CD4-positive, alpha-beta T cell treated with Interleukin-15 for 4 hours (primary cell): ENCODE results near the gene DCTPP1.

ENCODE experiments used
- DNase-seq: peaks from one replicate; pipeline ENCODE4 v3.0.0-alpha.2; 2020; ENCODE audit warnings: low spot score

The DCTPP1 gene

DNA sequence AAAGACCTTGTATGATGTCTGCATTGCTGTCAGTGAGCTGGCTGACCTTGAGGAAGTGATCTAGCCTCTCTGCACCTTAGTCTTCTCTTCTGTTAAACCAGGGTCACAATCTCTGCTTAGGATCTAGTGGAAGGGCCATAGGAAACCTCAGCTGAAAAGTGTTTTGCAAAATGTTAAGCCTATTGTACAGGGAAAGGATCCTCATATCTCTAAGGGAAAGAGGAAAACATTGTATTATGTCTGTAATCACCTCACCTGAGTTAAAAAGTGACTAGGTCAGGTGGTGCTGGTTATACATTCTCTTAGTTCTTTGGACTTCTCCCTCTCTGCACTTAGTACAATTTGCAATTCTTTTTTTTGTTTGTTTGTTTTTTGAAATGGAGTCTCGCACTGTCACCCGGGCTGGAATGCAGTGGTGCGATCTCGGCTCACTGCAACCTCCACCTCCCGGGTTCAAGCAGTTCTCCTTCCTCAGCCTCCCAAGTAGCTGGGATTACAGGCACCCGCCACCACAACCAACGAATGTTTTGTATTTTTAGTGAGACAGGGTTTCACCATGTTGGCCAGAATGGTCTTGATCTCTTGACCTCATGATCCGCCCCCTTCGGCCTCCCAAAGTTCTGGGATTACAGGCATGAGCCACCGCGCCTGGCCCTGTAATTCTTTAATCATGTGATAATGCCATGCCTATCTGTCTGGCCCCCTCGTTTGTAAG lies 17.8 kb upstream of the DCTPP1 start:
- DNase-seq = no peak

DNA sequence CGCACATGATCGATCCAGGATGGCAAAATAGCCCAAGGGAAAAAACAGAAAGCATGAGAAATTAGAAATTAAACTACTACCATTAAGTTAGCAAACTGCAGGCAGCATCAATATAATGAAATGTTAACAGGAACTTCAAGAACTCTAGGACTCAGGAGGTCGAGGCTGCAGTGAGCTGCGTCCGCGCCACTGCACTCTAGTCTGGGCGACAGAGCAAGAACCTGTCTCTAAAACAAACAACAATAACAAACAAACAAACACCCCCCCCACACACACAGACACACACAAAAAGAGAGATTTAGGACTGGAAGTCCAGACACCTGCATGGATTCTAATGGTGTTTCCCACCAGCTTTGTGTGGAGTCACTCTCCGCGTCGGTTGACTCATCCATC lies 16.4 kb upstream of the DCTPP1 start:
- DNase-seq = no peak

DNA sequence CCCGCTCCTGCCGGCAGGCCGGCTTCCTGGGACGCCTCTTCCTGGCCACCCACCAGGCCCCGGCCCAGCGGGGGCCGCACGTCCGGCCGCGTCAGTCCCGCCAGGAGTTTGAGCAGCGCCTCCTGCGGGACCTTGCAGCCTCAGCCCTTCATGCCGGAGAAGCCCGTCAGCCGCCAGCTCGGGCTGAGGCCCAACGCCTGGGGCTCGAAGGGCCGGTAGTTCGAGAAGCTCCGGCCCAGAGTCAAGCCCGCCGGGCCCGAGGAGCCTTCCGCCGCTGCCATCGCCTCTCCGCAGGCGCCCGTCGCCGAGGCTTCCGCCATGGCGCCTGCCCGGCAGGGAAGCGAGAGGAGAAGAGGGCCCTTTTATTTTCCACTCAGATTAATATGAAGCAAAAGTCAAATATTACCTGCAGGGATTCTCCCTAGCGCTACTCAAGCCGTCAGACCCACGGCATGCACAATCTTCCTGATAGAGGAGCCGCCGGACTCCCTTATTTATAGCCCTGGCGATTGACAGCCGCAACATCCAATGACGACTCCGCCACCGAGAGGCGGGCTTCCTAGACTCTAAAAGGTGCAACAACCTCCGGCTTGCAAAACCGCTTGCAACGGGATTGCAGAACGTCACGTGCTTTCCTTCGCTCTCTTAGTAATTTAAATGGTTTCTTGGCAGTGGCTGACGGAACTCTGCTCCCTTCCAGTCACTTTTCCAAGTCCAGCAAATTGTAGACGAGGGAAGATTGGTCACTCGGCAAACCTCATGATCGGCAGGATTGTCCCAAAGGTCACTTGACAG lies 15.8 kb upstream of the DCTPP1 start, which contains the start of gene SEPHS2:
Gene SEPHS2, minus strand, starts transcription at position 467 of the 795 bp plus-strand sequence. Its CDS starts 147 bp downstream, at position 320.
- DNase-seq = peak; percentile 98

DNA sequence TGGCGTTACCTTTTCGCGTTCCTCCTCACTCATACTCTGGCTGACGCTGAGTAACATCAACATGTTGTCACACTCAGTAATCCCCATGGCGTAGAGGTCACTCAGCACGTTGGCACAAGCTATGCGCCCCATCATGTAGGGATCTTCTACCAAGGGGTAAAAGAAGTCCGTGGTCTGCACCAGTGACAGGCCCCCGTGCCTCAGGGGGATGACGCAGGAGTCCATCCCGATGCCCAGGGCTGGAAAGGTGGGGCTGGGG lies 15.2 kb upstream of the DCTPP1 start:
- no peak for DNase-seq

- no peak for DNase-seq
Measured at GRCh38 chr16:30444231-30445148, 14.7 kb upstream of the DCTPP1 start.

GRCh38 chr16:30443631-30444030 lies 13.8 kb upstream of the DCTPP1 start:
- DNase-seq = no peak

DNA sequence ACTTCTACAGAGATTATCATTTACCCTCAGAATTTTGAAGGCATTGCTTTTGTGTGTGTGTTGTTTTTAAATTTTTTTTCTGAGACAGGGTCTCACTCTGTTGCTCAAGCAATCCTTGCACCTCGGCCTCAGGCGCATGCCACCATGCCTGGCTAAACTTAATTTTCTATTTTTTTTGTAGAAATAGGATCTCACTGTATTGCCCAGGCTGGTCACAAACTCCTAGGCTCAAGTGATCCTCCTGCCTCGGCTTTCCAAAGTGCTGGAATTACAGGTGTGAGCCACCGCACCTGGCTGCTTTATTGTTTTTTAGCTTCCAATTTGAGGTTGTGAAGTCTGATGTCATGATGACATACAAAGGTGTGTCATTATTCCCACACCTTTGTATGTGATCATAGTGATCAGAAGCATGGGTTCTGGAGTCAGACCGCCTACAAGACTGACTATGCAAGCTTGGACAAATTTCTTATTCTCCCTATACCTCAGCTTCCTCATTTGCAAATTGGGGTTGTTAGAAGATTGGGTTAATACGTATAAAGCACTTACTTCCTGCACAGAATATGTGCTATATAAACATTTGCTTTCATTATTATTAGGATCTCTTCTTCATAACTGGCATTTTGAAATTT lies 10.0 kb upstream of the DCTPP1 start:
- no peak for DNase-seq

DNA sequence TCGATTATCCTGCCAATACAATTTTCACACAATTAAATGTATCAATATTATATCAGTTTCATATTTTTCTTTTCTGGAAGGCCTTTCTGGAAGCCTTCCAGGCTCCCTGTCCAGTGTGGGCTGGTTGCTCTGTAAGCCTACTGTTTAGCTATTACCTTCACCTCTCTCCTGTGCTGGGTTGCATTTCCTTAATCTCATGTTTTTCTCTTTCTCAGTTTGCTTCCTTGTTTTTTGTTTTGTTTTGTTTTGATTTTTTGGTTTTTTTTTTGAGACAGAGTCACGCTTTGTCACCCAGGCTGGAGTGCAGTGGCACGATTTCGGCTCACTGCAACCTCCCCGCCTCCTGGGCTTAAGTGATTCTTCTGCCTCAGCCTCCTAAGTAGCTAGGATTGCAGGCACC lies 9.0 kb upstream of the DCTPP1 start:
- no peak for DNase-seq

DNA sequence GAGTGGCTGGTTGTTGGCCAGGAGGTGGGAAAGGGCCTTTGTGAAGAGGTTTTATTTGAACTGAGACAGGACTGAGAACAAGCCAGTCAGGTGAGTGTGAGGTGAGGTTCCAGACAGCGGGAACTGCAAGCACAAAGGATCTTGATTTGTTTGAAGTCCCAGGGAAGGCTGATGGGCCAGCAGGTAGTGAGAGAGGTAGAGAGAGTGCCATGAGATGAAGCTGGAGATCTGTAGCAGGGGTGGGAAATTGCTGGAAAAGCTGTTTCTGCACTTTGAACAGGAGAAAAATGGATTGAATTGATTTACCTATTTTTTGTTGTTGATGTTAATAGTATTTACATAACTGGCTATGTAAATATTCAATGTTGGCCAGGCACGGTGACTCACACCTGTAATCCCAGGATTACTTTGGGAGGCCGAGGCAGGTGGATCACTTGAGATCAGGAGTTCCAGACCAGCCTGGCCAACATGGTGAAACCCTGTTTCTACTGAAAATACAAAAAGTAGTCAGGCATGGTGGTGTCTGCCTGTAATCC lies 7.7 kb upstream of the DCTPP1 start:
- DNase-seq = no peak

DNA sequence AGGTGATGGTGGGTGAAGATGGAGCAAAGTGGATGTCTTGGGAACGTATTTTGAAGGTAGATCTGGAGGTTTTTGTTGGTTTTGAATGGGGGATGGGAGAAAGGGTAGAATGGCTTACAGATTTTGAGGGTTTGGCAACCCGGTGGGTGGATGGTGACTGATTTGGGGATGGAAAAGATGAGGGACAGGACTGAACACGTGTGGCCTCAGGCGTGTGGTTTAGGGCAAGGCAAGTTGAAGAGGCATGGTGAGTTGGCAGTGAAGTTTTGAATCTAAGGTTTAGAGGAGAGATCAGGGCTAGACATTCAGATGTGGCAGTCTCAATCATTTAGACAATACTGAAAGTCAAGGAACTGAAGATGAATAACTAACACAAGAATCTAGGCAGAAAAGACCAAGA lies 5.0 kb upstream of the DCTPP1 start:
- no peak for DNase-seq

DNA sequence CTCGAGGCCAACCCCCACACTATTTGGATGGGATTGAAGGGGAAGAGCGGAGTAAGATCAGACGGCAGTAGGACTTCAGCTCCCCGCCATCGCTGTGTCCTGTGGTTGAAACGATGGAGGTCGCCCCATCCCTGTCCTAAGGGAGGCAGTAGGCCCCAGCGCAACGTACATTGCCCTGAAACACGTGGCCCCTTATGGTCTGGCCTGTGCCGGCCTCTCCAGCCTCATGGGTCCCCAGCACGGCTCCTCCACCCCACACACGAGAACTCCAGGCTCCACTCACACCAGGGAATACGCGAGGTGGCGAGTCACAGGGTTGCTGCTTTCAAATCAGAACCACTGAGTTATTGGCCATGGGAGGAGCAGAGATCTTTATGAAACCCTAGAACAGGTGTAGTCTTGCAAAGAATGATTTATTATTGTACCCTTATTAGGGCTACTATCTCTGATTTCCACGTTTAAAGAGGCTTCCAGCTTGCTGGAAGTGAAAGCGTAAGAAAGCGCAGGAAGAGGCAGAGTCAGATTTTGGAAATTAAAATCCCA lies 669 bp upstream of the DCTPP1 start:
- DNase-seq = no peak

GRCh38 chr16:30429418-30429677 lies 482 bp downstream of the DCTPP1 start:
- DNase-seq = no peak

GRCh38 chr16:30428055-30428454 lies 1.8 kb downstream of the DCTPP1 start:
- no peak for DNase-seq

GRCh38 chr16:30421010-30421409 lies 8.8 kb downstream of the DCTPP1 start:
- DNase-seq = no peak

DNA sequence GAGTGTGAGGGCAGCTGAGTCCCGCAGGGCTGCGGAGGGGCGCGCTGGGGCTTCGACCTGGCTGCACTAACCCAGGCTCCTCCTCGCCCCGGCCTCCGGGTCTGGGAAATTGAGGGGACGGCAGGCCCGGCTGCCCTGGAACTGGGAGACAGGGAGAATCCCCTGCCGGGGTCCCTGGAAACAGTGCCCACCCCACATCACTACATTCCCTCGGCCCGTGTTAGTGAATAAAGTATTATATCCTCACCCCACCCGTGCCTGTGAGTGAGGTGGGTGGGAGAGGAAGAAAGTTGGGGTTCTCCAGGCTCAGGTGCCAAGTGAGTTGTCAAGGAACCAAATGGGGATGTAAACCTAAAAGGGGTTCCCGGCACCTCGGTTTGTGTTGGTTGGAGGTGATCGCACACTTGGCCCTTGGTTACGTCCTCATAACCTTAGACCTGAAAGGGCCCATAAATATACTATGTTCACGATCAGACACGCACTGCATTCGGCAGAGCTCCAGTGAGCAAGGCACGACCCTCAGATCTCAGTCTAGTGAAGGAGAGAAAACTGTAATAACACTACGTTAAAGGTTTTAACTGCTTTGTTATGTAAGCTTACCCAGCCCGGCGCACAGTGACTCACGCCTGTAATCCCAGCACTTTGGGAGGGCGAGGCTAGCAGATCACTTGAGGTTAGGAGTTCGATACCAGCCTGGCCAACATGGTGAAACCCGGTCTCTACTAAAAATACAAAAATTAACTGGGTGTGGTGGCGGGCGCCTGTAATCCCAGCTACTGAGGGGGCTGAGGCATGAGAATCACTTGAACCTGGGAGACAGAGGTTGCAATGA lies 11.3 kb downstream of the DCTPP1 start:
- no peak for DNase-seq

DNA sequence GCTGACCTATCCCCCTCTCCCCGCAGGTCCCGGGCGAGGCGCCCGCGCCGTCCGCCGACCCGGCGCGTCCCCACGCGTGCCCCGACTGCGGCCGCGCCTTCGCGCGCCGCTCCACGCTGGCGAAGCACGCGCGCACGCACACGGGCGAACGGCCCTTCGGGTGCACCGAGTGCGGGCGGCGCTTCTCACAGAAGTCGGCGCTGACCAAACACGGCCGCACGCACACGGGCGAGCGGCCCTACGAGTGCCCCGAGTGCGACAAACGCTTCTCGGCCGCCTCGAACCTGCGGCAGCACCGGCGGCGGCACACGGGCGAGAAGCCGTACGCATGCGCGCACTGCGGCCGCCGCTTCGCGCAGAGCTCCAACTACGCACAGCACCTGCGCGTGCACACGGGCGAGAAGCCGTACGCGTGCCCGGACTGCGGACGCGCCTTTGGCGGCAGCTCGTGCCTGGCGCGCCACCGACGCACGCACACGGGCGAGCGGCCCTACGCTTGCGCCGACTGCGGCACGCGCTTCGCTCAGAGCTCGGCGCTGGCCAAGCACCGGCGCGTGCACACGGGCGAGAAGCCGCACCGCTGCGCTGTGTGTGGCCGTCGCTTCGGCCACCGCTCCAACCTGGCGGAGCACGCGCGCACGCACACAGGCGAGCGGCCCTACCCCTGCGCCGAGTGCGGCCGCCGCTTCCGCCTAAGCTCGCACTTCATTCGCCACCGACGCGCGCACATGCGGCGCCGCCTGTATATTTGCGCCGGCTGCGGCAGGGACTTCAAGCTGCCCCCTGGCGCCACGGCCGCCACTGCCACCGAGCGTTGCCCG lies 12.1 kb downstream of the DCTPP1 start:
- peak; percentile 90 for DNase-seq

GRCh38 chr16:30416624-30417528 lies 13.0 kb downstream of the DCTPP1 start:
- DNase-seq = no peak

DNA sequence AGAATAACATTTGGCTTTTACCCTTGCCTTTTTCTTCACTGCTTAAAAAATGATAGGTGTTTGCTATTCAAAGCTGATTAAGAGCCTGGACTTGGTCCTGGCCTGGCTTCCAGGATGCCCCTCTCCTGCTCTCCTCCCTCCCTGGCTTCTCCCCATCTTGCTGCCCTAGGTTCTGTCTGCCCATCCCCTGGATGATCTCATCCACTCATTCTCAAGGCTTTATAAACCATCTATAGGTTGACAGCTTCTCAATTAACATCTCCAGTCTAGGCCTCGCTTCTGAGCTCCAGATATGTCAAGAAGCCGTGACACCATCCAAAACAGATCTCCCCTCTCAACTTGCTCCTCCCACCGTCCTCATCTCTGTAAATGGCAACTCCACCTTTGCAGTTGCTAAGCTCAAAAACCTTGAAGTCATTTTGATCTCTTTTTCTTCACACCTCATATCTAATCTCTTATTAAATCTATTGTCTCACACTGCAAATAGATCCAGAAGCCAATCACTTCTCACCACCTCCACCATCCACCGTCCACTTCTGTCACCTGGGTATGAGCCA lies 13.7 kb downstream of the DCTPP1 start:
- no peak for DNase-seq

- DNase-seq = no peak
Measured at GRCh38 chr16:30414159-30414558, 15.7 kb downstream of the DCTPP1 start.
